Skeletal muscle satellite cell (primary cell): Measurements from ENCODE around the gene PRH2.

ENCODE experiments used
- H3K27me3 ChIP-seq: 2 replicates; pipeline ENCODE4 v1.7.0; 2013; ENCODE audit warnings: low read length; ENCODE audit not compliant: control insufficient read depth, insufficient read depth
- H3K36me3 ChIP-seq: 2 replicates; pipeline ENCODE4 v1.7.0; 2013; ENCODE audit warnings: mild to moderate bottlenecking, control low read depth, low read length; ENCODE audit not compliant: insufficient read depth
- H3K4me1 ChIP-seq: 2 replicates; pipeline ENCODE4 v1.7.0; 2013; ENCODE audit warnings: low read length; ENCODE audit not compliant: control insufficient read depth, insufficient read depth
- H3K4me2 ChIP-seq: 2 replicates; pipeline ENCODE4 v1.7.0; 2013; ENCODE audit warnings: mild to moderate bottlenecking, low read length
- H3K4me3 ChIP-seq: 2 replicates; pipeline ENCODE4 v1.7.0; 2013; ENCODE audit warnings: low read length
- H3K9ac ChIP-seq: 2 replicates; pipeline ENCODE4 v1.7.0; 2013; ENCODE audit warnings: mild to moderate bottlenecking, low read depth, low read length, moderate library complexity
- H3K9me3 ChIP-seq: replicated peaks from 2 replicates; pipeline ENCODE4 v1.7.0; 2013; ENCODE audit warnings: mild to moderate bottlenecking, control low read depth, low read length

PRH2 gene

GRCh38 chr12:10965476-10965875 is 36.4 kb downstream of the PRH2 start:
- no peak overlapping the region for H3K9ac ChIP-seq
- no peaks in the 10 kb centered on the region for H3K27me3 ChIP-seq
- no peak overlapping the region for H3K4me2 ChIP-seq
- H3K36me3 ChIP-seq = no peaks in the 10 kb centered on the region
- peaks cover 12% of the 10 kb centered on the region for H3K4me1 ChIP-seq
- no peak overlapping the region for H3K4me3 ChIP-seq
- no peaks in the 10 kb centered on the region for H3K9me3 ChIP-seq

- H3K4me1 ChIP-seq = peaks cover 12% of the 10 kb centered on the region
These were observed 37.3 kb downstream of the PRH2 start for GRCh38 chr12:10966314-10966713.

GRCh38 chr12:10967409-10967808 is 38.4 kb downstream of the PRH2 start:
- peaks cover 12% of the 10 kb centered on the region for H3K4me1 ChIP-seq
- H3K9me3 ChIP-seq = no peaks in the 10 kb centered on the region
- no peak overlapping the region for H3K4me2 ChIP-seq
- H3K27me3 ChIP-seq = no peaks in the 10 kb centered on the region
- H3K9ac ChIP-seq = no peak overlapping the region
- H3K36me3 ChIP-seq = no peaks in the 10 kb centered on the region
- H3K4me3 ChIP-seq = no peak overlapping the region

More at GRCh38 chr12:10966314-10966713, 37.3 kb downstream of the PRH2 start:
- Histone ChIP-seq H3K4me3 (no peak overlapping the region), H3K4me2 (no peak overlapping the region), H3K9ac (no peak overlapping the region), H3K36me3 (no peaks in the 10 kb centered on the region), H3K9me3 (no peaks in the 10 kb centered on the region), H3K27me3 (no peaks in the 10 kb centered on the region)

- Histone ChIP-seq H3K9me3 (no peaks in the 10 kb centered on the region), H3K9ac (no peak overlapping the region), H3K27me3 (no peaks in the 10 kb centered on the region), H3K36me3 (no peaks in the 10 kb centered on the region), H3K4me2 (no peak overlapping the region), H3K4me1 (peaks cover 12% of the 10 kb centered on the region), H3K4me3 (no peak overlapping the region)
These were observed 39.9 kb downstream of the PRH2 start for GRCh38 chr12:10968765-10969456.

- no peaks in the 10 kb centered on the region for H3K36me3 ChIP-seq
- no peaks in the 10 kb centered on the region for H3K4me1 ChIP-seq
- H3K9ac ChIP-seq = no peak overlapping the region
- H3K4me3 ChIP-seq = no peak overlapping the region
- no peak overlapping the region for H3K4me2 ChIP-seq
- H3K9me3 ChIP-seq = no peaks in the 10 kb centered on the region
- no peaks in the 10 kb centered on the region for H3K27me3 ChIP-seq
These were observed 45.9 kb downstream of the PRH2 start for GRCh38 chr12:10974965-10975364.

GRCh38 chr12:10982244-10982643 is 53.2 kb downstream of the PRH2 start:
- Histone ChIP-seq H3K4me2 (no peak overlapping the region), H3K9ac (no peak overlapping the region), H3K4me1 (no peaks in the 10 kb centered on the region), H3K27me3 (no peaks in the 10 kb centered on the region), H3K36me3 (no peaks in the 10 kb centered on the region), H3K9me3 (no peaks in the 10 kb centered on the region), H3K4me3 (no peak overlapping the region)
